GM18508 (cell line): Measurements from ENCODE around the gene MAPK10.
"Not testable (repeated sequence)": the region's sequence is repeated elsewhere in the genome, so short reads cannot be mapped to it uniquely, and the experiment has no call there.

ENCODE experiments used
- ATAC-seq: cut with Tn5 transposase; IDR thresholded peaks from one replicate; pipeline ENCODE4 v1.9.1; 2021; ENCODE audit warnings: moderate number of reproducible peaks; ENCODE audit not compliant: insufficient read depth, unreplicated experiment

MAPK10 gene

DNA sequence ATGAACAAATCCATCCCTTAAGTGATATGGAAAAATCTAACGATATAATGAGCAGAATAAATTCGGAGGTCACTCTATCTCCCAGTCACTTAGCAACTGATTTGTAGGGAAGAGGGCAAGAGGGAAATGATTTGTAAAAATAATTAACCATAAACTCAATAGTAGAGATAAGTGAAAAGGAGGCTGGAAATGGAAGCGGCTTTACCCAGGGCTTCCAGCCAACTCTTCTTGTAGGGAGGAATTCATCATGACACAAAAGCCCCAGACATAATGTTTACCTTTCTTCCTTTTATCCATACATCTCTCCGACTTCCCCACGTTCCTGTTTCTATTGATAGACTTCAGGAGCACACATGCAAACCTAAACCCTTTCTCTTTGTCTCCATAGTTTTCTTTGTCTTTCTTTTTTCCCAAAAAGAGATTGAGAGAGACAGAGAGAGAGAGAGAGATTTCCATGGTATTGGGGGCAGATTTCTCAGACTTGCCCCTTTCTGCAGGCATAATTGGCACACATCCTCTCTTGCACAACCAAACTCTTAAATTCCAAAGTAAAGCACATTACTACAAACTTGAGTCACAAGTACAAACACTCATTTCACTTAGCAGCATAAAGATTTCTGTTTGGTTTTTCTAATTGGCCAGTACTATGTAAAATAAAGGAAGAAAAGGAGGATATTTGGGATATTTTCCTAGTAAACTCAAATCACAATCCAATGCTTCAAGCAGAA lies 140.9 kb downstream of the MAPK10 start:
- ATAC-seq = no peak

DNA sequence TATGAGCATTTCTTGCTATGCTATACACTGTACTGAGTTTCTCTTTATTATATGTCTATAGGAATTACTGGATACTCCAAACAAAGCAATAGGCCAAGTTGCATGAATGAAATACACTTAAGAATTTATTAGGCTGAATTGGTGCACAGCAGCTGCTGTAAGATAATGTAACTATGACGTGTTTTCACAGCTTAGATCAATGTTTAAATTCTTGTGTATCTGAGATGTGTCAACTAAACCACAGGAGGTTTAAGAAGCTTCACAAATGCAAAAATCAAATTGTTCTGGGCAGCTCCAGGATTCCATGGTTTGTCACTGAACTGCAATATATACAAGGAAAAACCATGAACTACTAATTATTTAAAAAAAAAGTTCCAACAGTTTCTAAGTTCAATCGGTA lies 156.7 kb downstream of the MAPK10 start:
- no peak for ATAC-seq

DNA sequence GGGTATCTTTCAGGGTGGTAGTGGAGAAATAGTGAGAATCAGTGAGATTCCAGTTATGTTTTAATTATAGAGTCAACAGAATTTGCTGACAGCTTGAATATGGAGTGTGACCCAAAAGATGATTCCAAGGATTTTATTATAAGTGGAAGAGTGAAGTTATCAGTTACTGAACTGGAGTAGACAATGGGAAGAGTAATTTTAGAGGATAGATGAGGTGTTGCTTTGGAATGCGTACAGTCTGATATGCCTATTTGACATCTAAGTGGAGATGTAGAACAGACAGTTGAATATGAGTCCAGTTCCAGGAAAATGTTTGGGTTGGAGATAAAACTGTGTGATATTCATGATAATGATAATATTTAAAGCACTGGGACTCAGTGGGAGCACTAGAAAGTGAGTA lies 174.2 kb downstream of the MAPK10 start:
- no peak for ATAC-seq

DNA sequence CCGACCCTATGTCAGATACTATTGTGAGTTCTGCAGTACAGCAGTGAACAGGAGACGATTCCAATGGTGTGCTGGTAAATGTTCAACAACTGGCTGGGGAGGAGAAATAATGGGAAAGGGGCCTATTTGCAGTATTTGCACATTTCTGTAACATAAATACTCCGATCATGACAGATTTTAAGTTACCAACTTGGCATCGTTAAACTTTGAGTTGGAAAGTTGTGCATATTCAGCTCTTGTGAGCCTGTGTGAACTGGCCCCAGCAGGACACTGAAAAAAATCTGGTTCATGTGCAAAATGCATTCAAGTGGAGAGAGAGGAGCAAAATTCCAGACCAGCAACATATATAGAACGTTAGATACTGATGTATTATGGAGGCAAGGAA lies 175.0 kb downstream of the MAPK10 start:
- ATAC-seq = no peak

DNA sequence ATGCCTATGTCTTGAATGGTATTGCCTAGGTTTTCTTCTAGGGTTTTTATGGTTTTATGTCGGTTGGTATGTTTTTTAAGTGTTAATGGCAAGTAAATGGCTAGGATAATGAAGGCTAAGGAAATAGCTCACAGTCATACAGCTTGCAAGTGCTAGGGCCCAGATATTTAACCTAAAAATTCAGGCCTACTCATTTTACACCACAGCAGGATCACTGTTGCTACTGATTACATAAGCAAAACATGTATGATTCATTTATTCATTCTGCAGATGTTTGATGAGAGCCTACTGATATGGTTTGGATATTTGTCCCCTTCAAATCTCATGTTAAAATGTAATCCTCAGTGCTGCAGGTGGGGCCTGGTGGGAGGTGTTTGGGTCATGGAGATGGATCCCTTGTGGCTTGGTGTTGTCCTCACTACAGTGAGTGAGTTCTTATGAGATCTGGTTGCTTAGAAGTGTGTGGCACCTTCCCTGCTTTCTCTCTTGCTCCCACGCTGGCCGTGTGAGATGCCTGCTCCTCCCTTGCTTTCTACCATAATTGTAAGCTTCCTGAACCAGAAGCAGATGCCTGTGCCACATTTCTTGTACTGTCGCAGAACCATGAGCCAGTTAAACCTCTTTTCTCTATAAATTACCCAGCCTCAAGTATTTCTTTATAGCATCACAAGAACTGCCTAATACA lies 175.5 kb downstream of the MAPK10 start:
- no peak for ATAC-seq

DNA sequence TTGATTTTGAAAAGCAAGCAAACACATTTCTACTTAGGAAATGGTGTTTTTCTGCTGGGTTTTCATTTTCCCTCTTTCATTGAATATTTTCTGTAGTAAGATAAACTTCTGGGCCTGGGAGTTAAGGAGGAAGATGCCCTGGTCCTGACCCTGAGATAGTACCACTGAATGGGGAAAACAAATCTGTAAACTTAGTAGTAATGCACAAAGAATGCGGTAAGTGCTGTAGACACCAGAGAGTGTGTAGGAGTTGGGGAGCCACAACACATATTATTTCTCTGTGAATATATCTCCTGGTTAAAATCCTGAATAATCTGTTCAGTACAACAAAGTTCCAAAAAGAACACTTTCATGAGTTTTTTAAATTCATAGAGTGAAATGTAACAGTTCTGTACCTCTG lies 178.3 kb downstream of the MAPK10 start:
- ATAC-seq = no peak

DNA sequence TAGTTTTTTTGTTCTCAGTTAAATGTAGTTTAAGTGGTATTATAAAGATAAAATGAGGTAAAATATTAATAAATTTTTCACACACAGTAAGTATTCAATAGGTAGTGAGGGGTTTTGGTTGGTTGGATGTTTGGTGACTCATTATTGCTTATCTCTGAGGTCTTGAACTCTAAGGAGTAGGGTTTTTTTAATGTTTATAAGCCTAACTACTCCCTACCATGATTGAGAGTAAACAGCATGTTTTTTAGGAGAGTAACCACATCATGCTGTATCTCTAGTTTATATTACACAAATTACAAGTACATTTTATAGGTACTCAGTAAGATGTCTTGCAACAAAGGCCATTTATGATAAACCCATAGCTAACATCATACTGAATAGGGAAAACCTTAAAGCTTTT lies 181.6 kb downstream of the MAPK10 start:
- ATAC-seq = no peak

DNA sequence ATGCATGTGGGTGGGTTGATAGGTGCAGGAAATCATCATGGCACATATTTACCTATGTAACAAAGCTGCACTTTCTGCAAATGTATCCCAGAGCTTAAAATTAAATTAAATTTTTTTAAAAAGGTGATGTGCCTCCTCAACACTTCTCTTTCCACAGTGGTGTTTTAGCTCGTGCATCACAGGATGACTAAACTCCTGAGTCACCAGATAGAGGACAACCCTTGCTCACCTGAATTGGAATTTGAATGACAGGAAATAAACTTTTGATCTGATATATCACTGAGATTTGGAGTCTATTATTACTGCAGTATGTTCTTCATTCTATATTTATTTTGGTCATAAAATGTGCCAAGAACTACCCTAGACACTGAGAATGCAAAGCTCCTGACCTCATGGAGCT lies 185.3 kb downstream of the MAPK10 start:
- no peak for ATAC-seq

DNA sequence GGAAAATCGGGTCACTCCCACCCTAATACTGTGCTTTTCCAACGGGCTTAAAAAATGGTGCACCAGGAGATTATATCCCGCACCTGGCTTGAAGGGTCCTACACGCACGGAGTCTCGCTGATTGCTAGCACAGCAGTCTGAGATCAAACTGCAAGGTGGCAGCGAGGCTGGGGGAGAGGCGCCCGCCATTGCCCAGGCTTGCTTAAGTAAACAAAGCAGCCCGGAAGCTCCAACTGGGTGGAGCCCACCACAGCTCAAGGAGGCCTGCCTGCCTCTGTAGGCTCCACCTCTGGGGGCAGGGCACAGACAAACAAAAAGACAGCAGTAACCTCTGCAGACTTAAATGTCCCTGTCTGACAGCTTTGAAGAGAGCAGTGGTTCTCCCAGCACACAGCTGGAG lies 191.5 kb downstream of the MAPK10 start:
- not testable (repeated sequence) for ATAC-seq

DNA sequence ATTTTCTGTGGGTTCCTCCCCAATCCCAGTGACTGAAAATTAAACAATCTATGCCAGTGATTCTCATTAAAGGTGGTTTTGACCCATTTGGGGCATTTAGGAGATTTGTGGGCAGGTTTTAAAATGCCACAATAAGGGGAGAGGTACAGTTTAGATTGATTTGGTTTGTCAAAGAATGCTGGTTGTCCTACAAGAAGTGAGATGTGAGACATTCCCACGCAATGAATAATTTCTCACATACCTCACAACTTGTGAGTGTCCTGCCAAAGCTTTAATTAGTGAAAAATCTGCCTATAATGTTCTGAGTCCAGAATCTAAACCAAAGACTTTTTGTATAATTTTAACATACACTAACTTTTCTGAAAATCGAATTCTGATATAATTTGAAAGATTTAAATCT lies 199.4 kb downstream of the MAPK10 start:
- no peak for ATAC-seq

DNA sequence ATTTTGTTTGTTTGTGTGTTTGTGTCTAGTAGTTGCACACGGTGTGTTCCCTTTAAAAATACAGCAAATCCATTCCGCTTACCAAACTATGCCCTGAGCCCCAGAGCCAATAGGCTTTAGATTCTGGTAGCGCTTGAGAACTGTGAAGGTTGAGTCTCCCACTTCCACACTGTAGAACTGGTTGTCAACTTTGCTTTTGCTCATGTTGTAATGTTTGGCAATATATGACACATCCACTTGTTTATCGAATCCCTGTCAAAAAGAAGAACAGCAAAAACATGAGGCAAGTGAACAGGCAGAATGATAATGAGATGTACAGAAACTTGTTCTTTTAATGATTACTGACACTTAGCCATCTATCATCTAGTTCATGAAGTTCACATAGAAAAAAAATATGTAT lies 200.6 kb downstream of the MAPK10 start:
- no peak for ATAC-seq

DNA sequence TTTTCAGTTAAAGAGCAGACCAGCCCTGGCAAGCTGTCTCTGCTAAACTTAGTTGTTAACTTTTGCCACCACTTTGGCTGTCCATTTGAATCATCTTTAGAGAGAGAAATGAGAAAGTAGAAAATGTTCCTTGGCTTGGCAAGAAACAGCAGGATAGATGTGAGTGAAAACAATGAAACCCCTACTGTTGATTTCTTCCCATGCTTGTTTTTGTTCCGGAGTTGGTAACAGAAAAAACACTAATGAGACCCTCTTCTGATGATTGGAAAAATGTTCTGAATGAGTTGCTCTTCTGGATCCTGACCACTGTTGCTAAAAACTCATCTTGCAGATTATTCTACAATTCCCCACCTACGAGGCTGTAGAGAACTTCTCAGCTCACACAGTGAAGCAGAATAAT lies 203.3 kb downstream of the MAPK10 start:
- no peak for ATAC-seq

DNA sequence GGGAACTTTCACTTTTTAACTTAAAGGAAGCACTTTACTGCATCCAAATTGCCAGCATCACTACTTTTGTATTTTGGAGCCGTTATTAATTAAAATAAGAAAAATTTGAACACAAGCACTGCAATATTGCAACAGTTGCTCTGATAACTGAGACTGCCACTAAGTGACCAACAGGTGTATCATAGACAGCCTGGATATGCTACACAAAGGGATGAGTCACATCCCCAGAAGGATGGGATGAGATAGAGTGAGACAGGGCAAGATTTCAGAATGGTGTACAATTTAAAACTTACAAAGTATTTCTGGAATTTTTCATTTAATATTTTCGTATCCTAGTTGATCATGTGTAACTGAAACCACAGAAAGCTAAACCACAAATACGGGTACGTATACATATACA lies 204.1 kb downstream of the MAPK10 start:
- ATAC-seq = no peak

DNA sequence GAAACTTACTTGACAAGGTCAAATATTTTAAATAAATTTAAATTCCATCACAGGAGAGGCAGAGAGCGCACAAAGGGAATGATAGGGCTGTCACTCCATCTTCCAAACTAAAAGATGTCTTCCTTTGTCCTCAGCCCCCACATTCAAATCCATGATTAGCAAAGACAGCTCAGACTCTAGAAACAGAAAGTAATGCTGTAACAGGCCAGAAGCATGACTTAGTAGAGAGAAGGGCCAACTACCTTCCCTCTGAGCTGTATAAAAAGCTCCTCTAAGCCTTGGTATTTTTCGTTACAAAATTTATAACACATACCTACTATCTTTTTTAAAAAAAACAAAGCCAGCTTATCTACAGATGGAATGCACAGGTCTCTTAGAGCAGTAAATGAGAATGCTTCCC lies 207.4 kb downstream of the MAPK10 start:
- ATAC-seq = no peak

DNA sequence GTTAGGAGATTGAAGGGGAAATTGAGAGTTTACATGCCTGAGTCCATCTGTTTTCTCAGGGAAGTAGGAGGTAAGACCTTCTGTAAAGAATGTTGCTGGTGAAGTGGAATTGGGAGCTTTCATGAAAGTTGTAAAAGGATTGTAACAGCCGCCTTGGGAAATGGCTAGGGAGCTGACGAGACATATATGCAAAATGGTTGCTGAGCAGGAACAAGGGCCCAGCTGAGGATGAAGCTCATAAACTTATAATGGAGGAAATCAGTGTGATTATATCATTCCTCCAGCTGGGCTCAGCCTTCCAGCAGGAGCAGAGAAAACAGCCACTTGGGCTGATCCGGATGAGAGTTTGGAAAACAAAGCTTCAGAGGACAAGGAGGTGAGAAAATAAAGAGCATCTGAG lies 208.7 kb downstream of the MAPK10 start:
- ATAC-seq = no peak

DNA sequence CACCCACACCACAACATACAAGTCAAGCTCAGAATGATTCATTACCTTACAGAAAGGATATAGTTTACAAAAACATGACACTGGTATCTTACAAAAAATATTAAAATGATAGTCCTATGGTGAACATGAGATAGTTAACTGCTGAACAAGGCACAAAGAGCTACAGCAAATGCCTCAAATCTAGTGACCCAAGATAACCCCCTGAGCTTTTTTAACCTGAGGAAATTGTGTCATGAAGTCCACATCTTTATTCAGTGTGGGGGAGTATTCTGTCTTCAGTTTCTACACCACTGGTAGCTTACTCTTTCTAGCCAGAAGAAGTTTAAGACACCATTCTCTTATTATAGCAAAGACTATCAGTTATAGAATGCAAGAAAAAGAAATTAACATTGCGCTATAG lies 218.7 kb downstream of the MAPK10 start:
- no peak for ATAC-seq

DNA sequence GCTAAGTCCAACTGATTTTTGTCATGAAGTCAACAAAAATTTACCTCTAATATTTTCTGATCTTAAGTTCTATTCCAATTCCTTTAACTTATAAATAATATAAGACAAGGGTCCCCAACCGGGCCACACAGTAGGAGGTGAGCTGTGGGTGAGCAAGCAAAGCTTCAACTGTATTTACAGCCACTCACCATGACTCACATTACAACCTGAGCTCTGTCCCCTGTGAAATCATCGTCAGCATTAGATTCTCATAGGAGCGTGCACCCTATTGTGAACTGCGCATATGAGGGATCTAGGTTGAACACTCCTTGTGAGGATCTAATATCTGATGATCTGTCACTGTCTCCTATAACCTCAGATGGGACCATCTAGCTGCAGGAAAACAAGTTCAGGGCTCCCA lies 227.4 kb downstream of the MAPK10 start:
- ATAC-seq = no peak

DNA sequence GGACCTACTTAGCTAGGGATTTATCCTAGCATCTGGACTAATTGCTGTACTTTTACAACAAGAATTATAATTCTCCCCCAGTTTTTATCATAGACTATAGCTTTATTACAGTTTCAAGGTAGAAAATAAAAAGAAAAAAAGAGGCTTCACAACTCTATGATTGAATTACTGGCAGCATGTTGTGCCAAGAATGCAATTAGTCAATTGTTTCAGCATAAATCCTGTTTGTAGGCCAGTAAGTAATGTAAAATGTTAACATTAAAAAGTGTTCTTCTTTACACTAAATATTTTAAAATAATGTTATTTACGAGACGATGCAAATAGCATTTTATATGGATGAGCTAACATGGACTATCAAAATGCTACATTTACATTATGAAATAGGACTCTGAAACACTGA lies 228.4 kb downstream of the MAPK10 start:
- ATAC-seq = no peak

DNA sequence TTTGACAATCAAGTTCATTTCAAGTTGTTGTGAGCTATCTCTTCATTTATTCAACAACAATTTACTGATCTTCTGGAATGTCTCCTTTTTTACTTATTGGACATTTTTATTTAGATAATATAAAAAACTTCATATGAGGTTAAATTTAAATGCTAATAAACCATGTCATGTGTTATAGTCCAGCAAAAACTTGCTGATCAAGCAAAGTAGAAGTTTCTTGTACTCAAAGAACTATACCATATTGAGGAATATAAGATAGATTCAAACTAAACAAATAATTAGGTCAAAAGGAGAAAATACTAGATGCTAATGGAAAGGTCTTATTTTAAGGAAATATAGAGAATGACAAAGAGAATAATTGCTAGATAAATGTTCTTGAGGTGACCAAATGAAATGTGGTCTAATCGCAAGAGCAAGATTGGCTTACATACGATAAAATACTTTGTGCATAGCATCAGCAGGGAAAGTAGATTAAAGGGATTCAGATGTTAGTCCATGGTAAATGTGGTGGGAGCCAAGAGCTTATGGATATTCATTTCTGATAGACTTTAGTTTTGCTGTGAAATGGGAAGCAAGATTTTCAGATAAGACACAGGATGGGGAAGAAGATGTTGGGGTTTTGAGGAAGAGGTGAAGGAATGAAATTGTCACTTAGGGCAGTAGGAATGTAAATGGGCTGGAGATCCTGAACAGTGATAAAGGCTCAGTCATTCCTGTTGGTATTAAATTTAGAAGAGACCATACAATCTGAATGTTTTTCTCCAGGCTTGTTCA lies 229.5 kb downstream of the MAPK10 start:
- ATAC-seq = no peak

DNA sequence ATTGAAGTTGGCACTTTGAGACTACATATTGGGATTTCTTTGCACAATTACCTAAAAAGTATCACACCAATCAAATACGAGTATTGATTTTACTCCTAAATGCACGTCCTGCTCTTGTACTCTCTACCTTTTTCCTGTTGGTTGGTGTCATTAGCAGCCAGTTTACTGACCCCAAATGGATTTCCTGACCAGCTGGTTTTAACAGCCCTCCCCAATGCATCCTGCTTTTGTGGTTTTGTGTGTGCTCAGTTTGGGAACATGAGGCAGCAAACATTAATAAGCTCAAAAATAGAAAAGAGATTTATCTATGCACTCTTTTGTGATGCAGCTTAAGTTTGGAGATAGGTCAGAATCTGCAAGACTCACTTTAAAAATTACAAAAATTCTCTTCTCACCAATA lies 230.3 kb downstream of the MAPK10 start:
- ATAC-seq = no peak

DNA sequence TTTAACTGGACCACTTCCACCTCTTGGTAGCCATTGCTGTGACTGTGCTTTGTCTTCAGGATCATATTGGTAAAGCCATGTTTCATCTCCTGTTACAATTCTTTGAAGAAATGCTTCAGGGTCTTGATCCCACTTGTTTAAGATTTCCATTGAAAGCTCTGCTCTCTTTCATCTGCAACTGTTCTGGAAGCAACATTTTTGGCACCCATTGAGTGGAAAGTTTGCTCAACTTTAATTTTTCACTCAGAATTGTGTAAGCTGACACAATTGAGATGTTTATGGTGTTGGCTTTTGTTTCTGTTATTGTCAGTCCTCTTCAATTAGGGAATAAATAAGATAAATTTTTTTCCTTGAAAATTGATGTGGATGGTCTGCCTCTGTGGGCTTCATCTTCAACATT lies 237.4 kb downstream of the MAPK10 start:
- ATAC-seq = no peak

DNA sequence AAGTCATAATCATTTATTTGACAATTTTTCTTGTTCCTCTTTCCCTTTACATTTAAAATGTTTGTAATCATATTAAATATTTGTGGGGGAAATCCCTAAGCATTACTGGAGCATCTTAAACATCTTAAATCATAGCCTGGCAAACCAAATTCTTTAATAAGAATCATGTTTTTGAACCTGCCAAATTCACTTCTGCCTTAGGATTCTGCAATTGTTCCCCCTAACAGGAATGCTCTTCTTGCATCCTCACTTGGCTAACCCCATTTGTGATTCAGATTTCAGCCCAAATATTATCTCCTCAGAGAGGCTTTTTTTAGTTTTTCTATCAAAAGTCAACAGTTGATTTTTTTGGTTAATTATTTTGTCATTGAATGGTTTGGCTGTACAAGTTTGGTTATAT lies 241.1 kb downstream of the MAPK10 start:
- ATAC-seq = no peak
